Breast epithelium (tissue), 3 donors: Measurements from ENCODE around the gene FRAT1.
A peak's percentile ranks its signal among the peaks of the same experiment; 100 is the strongest.

ENCODE experiments used
- POLR2A ChIP-seq: fragments of 450-650 bp; IDR thresholded peaks from one replicate; pipeline ENCODE4 v1.6.1; 2016; ENCODE audit warnings: antibody characterized with exemption, mild to moderate bottlenecking, moderate library complexity
- POLR2AphosphoS5 ChIP-seq, 3 donors: sonication (generic); formaldehyde crosslinking; IDR thresholded peaks; one replicate each; pipeline ENCODE4 v1.6.1; 2017; ENCODE audit warnings: antibody characterized with exemption in 3 of 3

GRCh38 chr10:97334370-97335175, 15.5 kb downstream of the FRAT1 start, which contains the start of gene FRAT2:
- TF ChIP-seq POLR2AphosphoS5 (IDR thresholded peaks at IDR 0.05): peak; percentile 67 to 96 (median 84)
- peak; percentile 46 for TF ChIP-seq POLR2A
